GM19372 (cell line): ENCODE measurements around the gene CEP162.
"Not testable (repeated sequence)": the region's sequence is repeated elsewhere in the genome, so short reads cannot be mapped to it uniquely, and the experiment has no call there.

ENCODE experiments used
- ATAC-seq: cut with Tn5 transposase; IDR thresholded peaks from one replicate; pipeline ENCODE4 v1.9.1; 2021; ENCODE audit warnings: mild to moderate bottlenecking, low read depth, moderate library complexity; ENCODE audit not compliant: unreplicated experiment

The CEP162 gene

DNA sequence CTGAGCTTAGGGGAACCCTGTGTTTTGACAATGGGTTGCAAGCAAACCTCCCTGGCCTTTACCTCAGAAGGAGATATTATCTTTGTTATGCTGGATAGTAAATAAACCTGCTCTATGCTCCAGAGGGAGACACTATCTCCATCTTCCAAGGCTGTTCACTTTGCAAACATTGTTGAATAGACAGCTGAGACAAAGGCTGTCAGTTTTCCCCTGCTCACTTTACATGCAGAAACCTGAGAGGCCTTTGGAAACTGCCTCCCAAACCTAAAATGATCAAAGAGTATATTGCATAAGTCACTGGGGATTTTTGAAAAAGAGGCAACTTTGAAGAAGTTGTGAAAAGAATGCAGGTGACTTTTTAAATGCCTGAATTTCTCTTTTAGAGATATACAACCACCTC lies 132.3 kb downstream of the CEP162 start:
- no peak for ATAC-seq

DNA sequence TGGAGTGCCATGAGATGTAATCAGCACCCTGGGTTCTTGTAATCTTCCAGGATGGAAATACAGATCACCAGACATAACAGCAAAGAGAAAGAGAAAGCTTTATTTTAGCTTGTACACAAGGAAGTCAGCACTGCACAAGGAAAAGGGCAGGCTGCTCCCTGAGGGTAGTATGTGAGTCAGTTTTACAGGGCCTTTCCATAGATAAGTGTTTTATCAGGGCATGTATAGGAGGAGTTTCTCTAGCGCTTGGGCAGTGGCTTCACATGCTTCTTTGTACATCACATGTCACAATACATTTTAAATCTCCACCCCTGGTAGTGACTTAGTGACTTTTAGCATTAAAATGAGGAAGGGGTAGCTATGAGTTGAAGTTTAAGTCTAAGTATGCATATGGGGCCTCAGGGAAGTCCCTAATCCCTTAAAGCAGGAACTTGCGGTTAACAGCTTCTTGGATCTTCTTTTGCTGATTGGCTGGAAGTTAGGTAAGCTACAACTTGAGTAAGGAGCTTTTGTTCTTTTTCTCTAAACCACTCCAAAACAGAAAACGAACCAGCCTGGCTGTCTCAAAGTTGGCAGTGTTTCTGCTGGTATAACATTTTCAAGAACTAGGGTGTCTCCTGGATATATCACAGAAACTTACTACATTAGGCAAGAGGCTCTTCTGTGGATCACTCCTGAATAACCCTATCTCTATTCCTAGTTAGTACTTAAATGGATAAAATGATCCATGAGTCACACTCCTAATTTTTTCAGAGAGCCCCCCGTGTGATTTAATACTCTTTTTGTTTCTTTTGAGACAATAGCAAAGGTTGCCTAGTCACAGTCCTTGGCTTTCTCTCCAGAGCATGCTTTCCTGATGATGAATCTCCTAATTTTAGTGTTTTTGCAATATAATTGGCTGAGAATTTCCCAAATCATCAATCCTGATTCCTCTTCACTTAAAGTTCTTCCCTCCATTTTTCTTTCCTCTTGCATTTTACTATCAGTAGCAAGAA lies 133.7 kb downstream of the CEP162 start:
- peak; percentile 57 for ATAC-seq

DNA sequence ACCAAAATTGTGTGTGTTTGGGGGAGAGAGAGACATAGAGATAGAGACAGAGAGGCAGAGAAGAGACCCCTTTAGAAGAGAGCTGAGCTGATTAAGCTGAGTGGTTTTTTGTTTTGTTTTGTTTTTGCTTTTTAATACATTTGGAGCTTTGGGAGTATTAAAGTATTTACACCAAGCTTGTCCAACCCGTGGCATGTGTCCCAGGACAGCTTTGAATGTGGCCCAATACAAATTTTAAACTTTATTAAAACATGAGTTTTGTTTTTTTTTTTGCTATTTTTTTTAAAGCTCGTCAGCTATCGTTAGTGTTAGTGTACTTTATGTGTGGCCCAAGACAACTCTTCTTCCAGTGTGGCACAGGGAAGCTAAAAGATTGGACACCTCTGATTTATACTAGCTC lies 137.9 kb downstream of the CEP162 start:
- ATAC-seq = no peak

DNA sequence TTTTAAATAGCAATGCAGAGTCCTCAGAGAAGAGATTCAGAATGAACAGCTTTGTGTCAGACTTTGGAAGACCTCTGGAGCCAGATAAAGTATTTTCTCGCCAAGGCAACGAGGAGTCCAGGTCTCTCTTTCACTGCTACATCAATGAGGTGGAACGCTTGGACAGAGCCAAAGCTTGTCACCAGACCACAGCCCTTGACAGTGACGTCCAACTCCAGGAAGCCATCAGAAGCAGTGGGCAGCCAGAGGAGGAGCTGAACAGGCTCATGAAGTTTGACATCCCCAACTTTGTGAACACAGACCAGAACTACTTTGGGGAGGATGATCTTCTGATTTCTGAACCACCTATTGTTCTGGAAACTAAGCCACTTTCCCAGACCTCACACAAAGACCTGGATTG lies 138.4 kb downstream of the CEP162 start:
- ATAC-seq = no peak

DNA sequence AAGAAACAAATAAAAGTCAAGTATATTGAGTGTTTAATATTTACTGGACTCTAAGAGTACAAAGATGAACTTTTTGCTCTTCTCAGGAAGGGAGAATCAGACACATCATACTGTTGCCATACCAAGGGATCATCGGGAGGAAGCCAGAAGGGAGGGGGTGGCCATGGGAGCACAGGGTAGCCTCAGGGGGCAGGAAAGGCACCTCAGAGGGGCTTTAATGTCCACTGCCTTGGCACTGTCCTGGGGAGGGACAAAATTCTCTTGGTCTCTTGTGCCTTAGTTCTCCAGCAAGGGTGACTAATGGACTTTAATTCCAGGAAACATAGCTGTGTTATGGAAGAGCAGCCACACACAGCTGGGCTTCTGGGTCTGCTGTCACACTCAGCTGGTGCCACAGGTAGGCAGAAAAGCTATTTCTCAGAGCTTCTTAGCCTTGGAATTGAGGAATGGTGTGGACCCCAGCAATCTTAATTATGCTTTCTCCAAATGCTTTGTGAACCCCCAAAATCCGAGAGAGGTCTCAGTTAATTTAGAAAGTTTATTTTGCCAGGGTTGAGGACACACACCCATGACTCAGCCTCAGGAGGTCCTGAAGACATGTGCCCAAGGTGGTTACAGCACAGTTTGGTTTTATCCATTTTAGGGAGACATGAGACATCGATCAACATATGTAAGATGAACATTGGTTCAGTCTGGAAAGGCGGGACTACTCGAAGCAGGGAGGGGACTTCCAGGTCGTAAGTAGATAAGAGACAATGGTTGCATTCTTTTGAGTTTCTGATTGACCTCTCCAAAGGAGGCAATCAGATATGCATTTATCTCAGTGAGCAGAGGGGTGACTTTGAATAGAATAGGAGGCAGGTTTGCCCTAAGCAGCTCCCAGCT lies 140.7 kb downstream of the CEP162 start:
- no peak for ATAC-seq

DNA sequence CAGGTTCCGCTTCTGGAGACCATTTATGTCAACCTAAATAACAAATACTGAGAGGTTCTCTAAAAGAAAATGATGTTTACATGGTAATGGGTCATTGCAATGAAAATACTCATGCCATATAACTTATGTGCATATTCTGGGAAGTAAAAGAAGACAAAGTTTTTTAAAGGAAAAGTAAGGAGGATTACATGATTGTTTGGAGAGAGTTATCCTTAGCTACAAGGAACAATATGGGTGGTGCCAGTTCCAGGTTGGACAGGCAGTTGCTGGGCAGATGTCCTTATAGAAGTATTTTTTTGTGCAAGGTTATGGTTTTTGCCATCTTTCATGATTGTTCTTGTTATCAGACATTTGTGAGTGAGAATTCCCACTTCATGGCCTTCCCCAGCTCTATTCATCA lies 141.4 kb downstream of the CEP162 start:
- no peak for ATAC-seq

DNA sequence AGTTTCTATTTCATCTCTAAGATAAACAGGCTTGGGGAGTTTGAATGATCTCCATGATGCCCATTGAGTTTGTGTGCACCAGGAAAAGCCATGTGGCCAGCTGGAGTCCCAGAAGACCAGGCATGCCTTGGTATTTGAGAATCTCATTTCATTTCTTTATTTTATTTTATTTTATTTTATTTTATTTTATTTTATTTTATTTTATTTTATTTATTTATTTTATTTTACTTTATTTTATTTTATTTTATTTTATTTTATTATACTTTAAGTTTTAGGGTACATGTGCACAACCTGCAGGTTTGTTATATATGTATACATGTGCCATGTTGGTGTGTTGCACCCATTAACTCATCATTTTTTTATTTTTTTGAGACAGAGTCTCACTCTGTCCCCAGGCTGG lies 142.7 kb downstream of the CEP162 start:
- ATAC-seq = not testable (repeated sequence)

DNA sequence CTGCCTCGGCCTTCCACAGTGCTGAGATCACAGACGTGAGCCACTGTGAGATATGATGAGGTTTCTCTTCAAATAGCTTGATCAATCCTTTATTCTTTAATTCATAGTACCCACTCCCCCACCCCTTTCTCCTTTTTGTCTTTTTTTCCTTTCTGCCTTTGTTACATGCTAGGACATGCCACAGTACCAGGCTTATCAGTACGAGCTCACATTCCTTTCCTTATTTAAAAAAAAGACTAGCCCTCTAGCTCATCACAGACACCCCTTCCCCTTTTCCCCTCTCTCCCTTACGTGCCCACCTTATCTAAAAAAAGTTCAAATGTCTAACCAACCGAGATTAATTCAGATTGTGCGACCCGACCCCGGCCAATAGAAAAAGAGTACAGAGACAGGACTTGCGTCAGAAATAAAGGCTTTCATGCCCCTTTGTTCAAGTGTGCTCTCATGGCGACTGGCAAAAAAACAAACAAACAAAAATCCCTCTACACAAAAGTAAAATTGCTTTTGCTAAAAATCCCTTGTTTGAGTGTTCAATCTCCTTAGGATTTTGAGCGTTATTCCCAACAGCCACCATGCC lies 144.7 kb downstream of the CEP162 start:
- ATAC-seq = no peak

DNA sequence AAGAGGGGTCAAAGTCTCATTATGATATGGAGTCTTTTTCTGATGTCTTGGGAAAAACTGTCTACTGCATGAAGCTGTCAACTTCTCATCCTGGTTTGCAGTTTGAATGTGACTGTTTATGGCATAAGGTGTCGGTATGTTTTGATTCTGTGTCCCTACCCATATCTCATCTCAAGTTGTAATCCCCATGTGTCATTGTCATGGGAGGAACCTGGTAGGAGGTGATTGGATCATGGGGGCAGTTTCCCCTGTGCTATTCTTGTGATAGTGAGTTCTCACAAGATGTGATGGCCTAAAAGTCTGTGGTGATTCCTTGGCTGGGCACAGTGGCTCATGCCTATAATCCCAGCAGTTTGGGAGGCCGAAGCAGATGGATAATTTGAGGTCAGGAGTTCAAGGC lies 146.2 kb downstream of the CEP162 start:
- ATAC-seq = no peak

DNA sequence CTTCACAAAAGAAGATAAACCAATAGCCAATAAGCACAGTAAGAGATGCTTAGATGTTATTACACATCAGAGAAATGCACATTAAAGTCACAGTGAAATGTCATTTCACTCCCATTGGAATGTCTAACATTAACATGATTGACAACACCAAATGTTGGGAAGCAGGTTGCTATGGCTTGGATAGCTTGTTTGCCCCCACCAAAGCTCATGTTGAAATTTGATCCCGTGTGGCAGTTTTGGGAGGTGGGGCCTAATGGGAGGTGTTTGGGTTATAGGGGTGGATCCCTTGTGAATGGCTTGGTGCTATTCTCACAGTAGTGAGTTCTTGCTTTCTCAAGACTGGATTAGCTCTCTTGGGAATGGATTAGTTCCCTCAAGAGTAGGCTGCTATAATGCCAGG lies 149.1 kb downstream of the CEP162 start:
- no peak for ATAC-seq

DNA sequence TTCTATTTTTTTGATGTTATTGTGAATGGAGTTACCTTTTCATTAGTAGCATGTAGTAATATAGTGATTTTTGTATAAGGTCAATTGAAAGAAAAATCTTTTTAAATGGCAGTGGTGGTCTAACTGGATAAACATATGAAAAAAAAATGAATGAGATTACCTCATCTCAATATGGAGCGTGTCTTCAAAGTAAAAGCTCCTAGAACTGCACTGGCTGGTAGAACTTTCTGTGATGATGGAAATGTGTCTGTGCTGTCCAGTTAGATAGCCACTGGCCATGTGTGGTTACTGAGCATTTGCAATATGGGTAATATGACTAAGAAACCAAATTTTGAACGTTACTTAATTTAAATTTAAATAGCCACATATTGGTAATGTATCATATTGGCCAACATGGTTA lies 149.8 kb downstream of the CEP162 start:
- no peak for ATAC-seq

DNA sequence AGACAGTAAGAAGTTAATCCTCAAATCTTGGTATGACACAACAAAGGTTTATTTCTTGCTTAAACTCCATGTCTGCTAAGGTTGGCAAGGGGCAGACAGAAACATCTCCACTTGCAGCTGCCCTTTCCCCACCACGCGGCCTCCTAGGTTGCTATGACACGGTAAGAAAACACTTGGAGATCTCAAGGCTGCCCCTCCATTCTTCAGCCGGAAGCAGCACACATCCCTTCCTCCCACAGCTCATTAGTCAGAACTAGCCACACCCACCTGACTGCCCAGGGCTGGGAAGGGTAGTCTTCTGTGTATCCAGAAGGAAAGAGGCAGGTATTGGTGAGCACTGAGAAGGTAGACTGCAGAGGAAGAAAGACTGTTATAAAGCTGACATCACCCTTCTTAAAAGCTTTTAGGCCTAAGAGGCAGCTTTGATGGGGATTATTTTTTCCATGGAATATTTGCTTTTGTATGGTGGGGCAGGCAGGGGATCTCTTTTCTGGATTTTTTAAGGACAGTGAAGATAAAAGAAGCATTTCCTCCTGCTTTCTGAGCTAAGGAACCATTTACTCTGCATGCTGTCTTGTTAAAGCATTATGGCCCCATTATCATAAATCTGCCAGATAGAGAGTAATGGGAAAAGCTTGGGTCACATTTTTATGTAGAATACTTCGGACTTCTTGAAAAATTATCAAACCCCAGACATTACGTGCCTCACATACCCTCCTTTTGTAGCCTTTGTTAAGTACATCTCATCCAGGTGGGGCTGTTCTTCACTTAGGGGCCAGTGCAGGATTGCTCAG lies 152.3 kb downstream of the CEP162 start:
- ATAC-seq = no peak
